ENCODE results near the gene LRRC56. TPM values are rescaled to one million over a fixed set of nuclear protein-coding genes. Genes with fewer than 3 reads are reported as not detected.

The LRRC56 gene
- total RNA-seq, 1 experiment from 2014 or later: 2.1 TPM

DNA sequence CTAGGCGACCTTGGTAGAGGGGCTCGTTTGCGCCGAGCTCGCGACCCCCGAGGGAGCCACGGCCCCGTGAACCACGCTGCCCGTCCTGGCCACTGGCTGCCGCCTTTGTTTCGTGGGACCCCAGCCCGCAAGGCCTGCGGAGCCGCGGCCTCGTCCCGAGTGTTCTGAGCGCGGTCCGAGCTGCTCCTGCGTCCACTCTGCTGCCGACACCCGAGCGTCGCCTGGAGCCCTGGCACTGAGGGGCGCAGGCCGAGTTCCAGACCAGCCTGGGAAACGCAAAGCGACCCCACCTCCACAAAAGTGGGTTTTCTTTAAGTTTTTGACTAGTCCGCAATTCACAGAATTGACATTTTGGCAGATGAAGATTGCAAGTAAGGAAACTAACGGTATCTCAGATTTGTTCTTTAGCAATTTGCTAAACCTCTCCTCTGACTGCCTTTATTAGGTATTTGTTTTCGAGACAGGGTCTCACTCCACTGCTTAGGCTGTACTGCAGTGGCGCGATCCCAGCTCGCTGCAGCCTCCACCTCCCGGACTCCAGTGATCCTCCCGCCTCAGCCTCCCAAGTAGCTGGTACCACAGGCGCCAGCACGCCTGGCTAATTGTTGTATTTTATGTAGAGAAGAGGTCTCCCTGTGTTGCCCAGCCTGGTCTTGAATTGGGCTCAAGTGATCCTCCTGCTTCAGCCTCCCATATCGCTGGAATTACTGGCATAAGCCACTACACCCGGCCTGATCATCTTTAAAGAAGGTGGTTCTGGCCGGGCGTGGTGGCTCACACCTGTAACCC is 29.4 kb upstream of the LRRC56 start:
- Histone ChIP-seq H3K27me3 (replicated peaks; ENCODE audit: insufficient read depth, low read depth, low read length, poor library complexity) (no peaks in the 10 kb centered on the region), H3K4me1 (ENCODE audit: insufficient read depth, low read length, poor library complexity, severe bottlenecking) (peaks cover 14% of the 10 kb centered on the region), H3K27ac (ENCODE audit: low read depth, low read length, poor library complexity, severe bottlenecking) (peak overlapping the region; percentile 79), H3K4me3 (ENCODE audit: low read depth, low read length, poor library complexity, severe bottlenecking) (peak overlapping the region; percentile 91), H3K36me3 (ENCODE audit: insufficient read depth, low read length, poor library complexity, severe bottlenecking) (no peaks in the 10 kb centered on the region), H3K9me3 (ENCODE audit: low read depth, low read length, poor library complexity, severe bottlenecking) (no peaks in the 10 kb centered on the region)
- BruUV-seq (replicated peaks): no TSS peak
- POLR2A ChIA-PET (ENCODE audit: low non-redundant PET): no interaction called here
- TF ChIP-seq, protein P1, sequence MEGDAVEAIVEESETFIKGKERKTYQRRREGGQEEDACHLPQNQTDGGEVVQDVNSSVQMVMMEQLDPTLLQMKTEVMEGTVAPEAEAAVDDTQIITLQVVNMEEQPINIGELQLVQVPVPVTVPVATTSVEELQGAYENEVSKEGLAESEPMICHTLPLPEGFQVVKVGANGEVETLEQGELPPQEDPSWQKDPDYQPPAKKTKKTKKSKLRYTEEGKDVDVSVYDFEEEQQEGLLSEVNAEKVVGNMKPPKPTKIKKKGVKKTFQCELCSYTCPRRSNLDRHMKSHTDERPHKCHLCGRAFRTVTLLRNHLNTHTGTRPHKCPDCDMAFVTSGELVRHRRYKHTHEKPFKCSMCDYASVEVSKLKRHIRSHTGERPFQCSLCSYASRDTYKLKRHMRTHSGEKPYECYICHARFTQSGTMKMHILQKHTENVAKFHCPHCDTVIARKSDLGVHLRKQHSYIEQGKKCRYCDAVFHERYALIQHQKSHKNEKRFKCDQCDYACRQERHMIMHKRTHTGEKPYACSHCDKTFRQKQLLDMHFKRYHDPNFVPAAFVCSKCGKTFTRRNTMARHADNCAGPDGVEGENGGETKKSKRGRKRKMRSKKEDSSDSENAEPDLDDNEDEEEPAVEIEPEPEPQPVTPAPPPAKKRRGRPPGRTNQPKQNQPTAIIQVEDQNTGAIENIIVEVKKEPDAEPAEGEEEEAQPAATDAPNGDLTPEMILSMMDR (conservative IDR thresholded peaks at IDR 0.05; ENCODE audit: low read depth, low read length): no peak
- TF ChIP-seq EZH2 (IDR thresholded peaks at IDR 0.05; ENCODE audit: borderline replicate concordance, low read depth, low read length, poor library complexity, severe bottlenecking): no peak
- intact Hi-C loops (cut with micrococcal nuclease; ENCODE audit: unreplicated experiment): no loop called here
- CTCF ChIA-PET: no interaction called here
- DNase-seq (ENCODE audit: low spot score): no peak

GRCh38 chr11:508956-509355 is 28.4 kb upstream of the LRRC56 start:
- ChIA-PET CTCF (no interaction called here), POLR2A (ENCODE audit: low non-redundant PET) (interaction anchor here (0.5 kb wide), 1 partner anchor 50 kb away, joined by 3 read pairs; no protein-coding TSS in a partner anchor)
- H3K4me1 ChIP-seq (ENCODE audit: insufficient read depth, low read length, poor library complexity, severe bottlenecking): peaks cover 10% of the 10 kb centered on the region
- DNase-seq (ENCODE audit: low spot score): no peak
- no peak overlapping the region for H3K4me3 ChIP-seq (ENCODE audit: low read depth, low read length, poor library complexity, severe bottlenecking)
- TSS peak; percentile 53 for BruUV-seq (replicated peaks)
- no peaks in the 10 kb centered on the region for H3K27me3 ChIP-seq (replicated peaks; ENCODE audit: insufficient read depth, low read depth, low read length, poor library complexity)
- intact Hi-C loops (cut with micrococcal nuclease; ENCODE audit: unreplicated experiment): no loop called here
- TF ChIP-seq EZH2 (IDR thresholded peaks at IDR 0.05; ENCODE audit: borderline replicate concordance, low read depth, low read length, poor library complexity, severe bottlenecking): no peak
- TF ChIP-seq, protein P1 (conservative IDR thresholded peaks at IDR 0.05; ENCODE audit: low read depth, low read length): no peak
- no peaks in the 10 kb centered on the region for H3K36me3 ChIP-seq (ENCODE audit: insufficient read depth, low read length, poor library complexity, severe bottlenecking)
- H3K9me3 ChIP-seq (ENCODE audit: low read depth, low read length, poor library complexity, severe bottlenecking): no peaks in the 10 kb centered on the region
- H3K27ac ChIP-seq (ENCODE audit: low read depth, low read length, poor library complexity, severe bottlenecking): no peak overlapping the region

DNA sequence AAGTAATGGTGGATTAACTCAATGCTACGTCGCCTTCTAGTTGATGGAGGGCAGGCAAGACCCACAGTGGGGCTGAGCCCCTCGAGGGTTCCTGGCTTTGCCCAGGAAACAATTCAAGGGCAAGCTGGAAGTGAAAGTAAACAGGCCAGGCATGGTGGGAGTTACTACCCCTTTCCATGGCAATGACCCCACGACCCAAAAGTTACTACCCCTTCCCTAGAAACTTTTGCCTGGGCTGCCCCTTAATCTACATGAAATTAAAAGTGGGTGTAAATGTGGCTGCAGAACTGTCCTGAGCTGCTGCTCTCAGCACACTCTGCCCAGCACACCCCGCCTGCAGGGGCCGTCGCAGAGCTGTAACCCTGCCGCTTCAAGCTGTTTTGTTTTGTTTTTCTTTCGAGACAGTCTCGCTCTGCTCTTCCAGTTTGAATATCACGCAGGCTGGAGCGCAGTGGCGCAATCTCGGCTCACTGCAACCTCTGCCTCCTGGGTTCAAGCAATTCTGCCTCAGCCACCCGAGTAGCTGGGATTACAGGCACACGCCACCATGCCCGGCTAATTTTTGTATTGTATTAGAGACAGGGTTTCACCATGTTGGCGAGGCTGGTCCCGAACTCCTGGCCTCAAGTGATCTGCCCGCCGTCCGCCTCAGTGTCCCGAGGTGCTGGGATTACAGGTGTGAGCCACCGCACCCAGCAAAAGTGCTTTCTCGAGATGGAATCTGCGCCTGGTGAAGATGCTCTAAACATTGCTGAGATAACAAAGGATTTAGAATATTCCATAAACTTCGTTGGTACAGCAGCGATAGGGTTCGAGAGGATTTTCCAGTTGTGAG is 24.3 kb upstream of the LRRC56 start:
- Histone ChIP-seq H3K9me3 (ENCODE audit: low read depth, low read length, poor library complexity, severe bottlenecking) (no peaks in the 10 kb centered on the region), H3K36me3 (ENCODE audit: insufficient read depth, low read length, poor library complexity, severe bottlenecking) (no peaks in the 10 kb centered on the region), H3K4me1 (ENCODE audit: insufficient read depth, low read length, poor library complexity, severe bottlenecking) (no peaks in the 10 kb centered on the region), H3K4me3 (ENCODE audit: low read depth, low read length, poor library complexity, severe bottlenecking) (no peak overlapping the region), H3K27ac (ENCODE audit: low read depth, low read length, poor library complexity, severe bottlenecking) (no peak overlapping the region), H3K27me3 (replicated peaks; ENCODE audit: insufficient read depth, low read depth, low read length, poor library complexity) (no peaks in the 10 kb centered on the region)
- no TSS peak for BruUV-seq (replicated peaks)
- TF ChIP-seq, protein P1 (conservative IDR thresholded peaks at IDR 0.05; ENCODE audit: low read depth, low read length): no peak
- TF ChIP-seq EZH2 (IDR thresholded peaks at IDR 0.05; ENCODE audit: borderline replicate concordance, low read depth, low read length, poor library complexity, severe bottlenecking): no peak
- intact Hi-C loops (cut with micrococcal nuclease; ENCODE audit: unreplicated experiment): no loop called here
- no peak for DNase-seq (ENCODE audit: low spot score)
- ChIA-PET CTCF (no interaction called here), POLR2A (ENCODE audit: low non-redundant PET) (no interaction called here)

Measured in A673 (cell line).